GM18505 (cell line): ENCODE measurements around the gene BSCL2.
"Not testable (repeated sequence)": the region's sequence is repeated elsewhere in the genome, so short reads cannot be mapped to it uniquely, and the experiment has no call there.

Experiments used
- ATAC-seq: cut with Tn5 transposase; IDR thresholded peaks from one replicate; pipeline ENCODE4 v1.9.1; 2021; ENCODE audit not compliant: unreplicated experiment
- POLR2A ChIP-seq: IDR thresholded peaks from 4 replicates; pipeline ENCODE4 v1.6.1; 2011; ENCODE audit warnings: borderline replicate concordance; ENCODE audit not compliant: insufficient read depth, insufficient read length; ENCODE audit errors: extremely low read depth

BSCL2 gene

DNA sequence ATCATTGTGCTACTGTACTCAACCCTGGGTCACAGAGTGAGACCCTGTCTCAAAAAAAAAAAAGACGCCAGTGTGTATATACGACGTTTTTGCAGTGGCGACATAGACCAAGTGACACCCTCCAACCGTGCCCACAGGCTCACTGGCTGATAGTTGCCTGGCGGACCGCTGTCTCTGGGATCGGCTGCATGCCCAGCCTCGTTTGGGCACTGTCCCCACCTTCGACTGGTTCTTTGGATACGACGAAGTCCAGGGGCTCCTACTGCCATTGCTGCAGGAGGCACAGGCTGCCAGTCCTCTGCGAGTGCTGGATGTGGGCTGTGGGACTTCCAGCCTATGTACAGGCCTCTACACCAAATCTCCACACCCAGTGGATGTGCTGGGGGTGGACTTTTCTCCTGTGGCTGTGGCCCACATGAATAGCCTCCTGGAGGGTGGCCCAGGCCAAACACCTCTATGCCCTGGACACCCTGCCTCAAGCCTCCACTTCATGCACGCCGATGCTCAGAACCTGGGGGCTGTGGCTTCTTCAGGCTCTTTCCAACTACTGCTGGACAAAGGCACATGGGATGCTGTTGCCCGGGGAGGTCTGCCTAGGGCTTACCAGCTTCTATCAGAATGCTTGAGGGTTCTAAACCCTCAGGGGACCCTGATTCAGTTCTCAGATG is 40.8 kb downstream of the BSCL2 start:
- TF ChIP-seq POLR2A = peak; percentile 51
- no peak for ATAC-seq

DNA sequence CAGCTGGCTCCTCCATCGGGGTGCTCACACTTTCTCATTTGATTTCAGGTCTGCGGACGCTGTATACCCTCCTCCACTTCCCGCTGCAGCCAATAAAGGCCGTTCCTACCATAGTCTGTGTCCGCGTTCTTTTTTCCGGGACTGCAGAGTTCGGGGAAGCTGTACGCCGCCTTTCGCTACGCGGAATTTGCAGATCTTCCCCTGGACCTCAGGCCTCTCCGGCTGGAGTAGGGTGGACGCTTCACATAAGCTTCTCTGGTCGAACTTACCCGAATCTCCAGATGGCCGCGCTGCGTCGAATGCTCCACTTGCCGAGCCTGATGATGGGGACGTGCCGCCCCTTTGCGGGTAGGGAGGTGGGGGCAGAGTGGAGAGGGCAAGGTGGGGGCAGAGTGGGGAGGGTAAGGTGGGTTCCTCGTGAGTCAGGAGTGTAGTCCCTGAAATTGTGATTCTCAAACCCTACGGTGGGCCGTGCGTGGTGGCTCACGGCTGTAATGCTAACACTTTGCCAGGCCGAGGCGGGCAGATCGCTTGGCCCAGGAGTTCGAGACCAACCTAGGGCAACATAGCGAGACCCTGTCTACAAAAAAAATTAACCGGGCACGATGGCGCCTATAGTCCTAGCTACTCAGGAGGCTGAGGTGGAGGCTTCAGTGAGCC is 41.5 kb downstream of the BSCL2 start:
- peak; percentile 9 for ATAC-seq
- TF ChIP-seq POLR2A = no peak

DNA sequence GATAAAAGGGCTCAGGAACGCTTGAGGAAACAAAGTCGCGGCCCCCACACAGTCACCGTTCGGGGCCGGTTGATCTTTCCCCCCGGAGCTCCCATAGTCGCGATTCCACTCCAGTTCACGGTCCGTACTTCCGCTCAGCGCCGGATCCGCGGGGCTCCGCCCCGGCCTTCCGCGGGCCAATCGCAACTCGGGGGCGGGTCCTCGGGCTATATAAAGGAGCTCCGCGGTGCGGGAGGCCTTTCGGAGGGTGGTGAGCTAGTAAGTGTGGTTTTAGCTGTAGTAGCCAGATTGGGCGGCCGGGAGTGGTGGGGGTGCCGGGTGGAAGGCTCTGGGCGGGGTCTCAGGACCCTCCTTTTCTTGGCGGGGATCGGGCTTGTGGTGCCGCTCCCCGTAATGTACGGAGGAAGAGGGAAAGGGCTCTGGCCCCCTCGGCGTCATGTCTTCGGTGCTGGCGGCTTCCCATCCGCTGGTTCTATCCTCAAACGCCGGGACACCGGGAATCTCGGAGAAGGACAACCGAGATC is 42.1 kb downstream of the BSCL2 start, which contains the start of the genes C11orf98 and CSKMT:
Gene C11orf98, minus strand, starts transcription at position 136 of the 524 bp plus-strand sequence. Its CDS starts 41 bp downstream, at position 95.
Gene CSKMT, plus strand, starts transcription at position 238 of the 524 bp plus-strand sequence. CDS start 568 bp downstream, outside the sequence.
- peak; percentile 100 for TF ChIP-seq POLR2A
- ATAC-seq = peak; percentile 76

DNA sequence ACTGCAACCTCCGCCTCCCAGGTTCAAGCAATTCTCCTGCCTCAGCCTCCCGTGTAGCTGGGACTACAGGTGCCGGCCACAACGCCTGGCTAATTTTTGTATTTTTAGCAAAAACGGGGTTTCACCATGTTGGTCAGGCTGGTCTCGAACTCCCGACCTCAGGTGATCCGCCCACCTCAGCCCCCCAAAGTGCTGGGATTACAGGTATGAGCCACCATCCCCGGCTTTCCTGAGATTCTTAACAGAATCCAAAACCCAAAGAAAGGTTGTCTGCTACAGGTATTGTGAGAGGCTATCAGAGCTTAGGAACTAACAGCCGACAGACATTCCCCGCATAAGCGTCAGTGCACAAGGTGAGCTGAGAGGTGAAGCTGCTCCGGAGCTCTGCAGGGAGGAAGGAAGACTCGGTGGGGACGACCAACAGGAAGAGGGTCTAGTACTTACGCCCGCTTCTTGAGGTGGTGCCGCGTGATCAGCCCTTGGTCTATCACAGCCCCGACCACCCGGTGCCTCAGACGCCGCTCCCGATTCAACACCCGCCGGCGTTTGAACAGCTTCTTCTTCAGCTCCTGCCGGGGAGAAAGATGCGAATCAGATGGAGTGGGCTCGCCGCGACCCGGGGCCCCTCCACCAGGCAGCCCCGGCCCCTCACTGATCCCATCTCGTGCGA is 42.7 kb downstream of the BSCL2 start:
- no peak for TF ChIP-seq POLR2A
- peak; percentile 12 for ATAC-seq

DNA sequence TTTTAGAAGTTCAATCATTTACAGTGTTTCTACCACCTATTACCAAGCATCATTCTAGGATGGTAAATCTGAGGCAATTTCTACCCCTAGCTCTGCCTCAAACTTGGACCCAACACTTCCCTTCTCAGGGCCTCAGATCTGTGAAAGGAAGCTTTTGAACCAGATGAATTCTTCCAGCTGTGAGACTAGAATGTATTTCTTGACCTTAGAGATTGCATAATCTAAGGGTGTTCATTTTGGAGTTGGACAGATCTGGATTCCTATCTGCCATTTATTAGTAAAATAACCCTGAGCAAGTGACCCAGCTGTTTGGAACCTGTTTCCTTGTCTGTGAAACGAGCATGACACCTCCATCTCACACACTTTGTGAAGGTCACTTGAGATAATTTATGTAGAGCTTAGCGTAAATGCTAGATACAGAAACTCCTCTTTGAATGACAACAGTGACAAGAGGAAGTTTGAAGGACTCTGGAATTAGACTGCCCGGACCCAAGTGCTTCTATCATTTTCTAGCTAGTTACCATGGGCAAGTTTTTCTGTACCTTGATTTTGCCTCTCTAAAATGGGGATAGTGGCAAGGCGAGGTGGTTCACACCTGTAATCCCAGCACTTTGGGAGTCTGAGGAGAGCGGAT is 50.3 kb downstream of the BSCL2 start:
- TF ChIP-seq POLR2A = no peak
- no peak for ATAC-seq

DNA sequence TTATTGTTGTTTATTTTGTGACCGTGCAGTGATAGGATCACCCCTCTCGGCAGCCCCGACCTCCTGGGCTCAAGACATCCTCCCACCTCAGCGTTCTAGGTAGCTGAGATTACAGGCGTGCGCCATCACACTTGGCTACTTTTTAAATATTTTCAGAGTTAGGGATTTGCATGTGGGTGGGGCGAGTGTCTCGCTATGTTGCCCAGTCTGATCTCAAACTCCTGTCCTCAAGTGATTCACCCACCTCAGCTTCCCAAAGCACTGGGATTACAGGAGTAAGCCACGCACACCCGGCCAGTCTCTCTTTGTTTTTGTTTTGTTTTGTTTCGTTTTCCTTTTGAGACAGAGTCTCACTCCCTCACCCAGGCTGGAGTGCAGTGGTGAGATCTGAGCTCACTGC is 52.9 kb downstream of the BSCL2 start:
- ATAC-seq = no peak
- TF ChIP-seq POLR2A = no peak

DNA sequence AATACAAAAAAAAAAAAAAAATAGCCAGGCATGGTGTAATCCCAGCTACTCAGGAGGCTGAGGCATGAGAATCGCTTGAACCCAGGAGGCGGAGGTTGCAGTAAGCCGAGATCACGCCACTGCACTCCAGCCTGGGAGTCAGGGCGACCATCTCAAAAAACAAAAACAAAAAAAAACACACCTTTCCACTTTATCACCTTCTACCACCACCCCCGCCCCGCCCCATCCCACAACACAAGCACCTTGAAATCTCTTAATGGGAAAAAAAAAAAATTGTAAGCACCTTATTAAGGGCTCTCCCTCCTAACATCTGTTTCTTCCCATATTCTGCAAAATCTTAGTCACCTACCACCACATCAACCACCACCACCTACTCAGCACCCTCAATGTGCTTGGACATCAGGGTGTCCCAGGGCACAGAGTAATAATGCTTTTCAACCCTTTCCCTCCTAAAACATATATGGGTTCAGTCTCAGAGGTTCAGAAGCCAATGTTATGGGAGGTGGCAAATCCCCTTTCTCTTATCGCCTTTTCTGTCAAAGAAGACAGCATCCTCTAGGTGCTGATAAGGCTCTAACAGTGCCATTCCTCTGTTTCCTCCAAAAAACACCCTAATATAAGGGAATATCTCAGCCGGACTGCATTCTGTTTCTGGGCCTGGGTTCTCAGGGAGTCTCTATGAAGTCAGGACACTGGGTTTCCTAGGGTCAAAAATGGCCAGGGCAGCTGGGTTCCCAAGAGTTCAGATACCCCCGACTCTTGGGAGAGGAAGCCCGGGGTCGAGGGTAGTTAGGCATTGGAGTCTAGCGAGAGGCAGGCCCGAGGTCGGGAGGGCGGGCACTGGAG is 54.8 kb downstream of the BSCL2 start:
- ATAC-seq = no peak

DNA sequence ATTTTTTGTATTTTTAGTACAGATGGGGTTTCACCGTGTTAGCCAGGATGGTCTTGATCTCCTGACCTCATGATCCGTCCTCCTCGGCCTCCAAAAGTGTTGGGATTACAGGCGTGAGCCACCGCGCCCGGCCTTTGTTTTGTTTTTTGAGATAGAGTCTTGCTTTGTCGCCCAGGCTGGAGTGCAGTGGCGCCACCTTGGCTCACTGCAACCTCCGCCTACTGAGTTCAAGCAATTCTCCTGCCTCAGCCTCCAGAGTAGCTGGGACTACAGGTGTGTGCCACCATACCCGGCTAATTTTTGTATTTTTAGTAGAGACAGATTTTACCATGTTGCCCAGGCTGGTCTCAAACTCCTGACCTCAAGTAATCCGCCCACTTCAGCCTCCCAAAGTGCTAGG is 56.9 kb downstream of the BSCL2 start:
- not testable (repeated sequence) for ATAC-seq

More for the DNA sequence above, 54.8 kb downstream of the BSCL2 start:
- TF ChIP-seq POLR2A = no peak

DNA sequence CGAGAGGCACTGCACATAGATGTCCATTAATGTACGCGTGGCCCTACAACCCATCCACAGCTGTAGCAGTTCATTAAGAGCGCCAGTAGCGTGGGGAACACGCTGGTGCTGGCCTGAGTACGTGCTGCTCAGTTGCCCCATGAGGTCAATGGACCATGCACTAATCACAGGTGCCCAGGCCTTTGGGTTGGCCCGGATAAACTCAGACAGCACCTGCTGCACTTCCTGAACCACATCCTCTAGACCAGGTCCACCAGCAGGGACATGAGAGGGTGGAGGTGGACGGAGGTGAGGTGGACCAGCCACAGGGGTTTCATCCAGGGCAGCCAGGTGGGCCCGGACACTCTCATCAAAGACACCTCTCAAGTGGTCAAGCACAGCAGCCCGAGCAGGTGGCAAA is 57.7 kb downstream of the BSCL2 start:
- ATAC-seq = no peak
- no peak for TF ChIP-seq POLR2A

DNA sequence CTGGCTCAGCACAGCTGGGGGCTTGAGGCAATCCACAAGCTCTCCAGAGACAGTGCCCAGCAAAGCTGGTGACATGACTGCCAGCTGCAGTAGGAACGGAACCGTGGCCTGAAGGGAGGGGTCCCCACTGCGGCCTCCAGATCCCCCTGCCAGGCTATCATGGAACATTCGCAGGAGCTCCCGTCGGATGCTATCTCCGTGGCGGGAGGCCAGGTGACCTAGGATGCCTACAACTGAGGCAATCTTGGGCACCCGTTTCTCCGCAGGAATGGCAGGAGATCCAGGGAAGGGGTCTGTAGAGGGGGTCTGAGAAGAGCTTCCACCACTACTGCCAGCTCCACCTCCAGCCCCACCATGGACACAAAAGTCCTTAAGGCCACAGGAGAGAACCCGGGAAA is 58.3 kb downstream of the BSCL2 start:
- ATAC-seq = no peak
- no peak for TF ChIP-seq POLR2A

DNA sequence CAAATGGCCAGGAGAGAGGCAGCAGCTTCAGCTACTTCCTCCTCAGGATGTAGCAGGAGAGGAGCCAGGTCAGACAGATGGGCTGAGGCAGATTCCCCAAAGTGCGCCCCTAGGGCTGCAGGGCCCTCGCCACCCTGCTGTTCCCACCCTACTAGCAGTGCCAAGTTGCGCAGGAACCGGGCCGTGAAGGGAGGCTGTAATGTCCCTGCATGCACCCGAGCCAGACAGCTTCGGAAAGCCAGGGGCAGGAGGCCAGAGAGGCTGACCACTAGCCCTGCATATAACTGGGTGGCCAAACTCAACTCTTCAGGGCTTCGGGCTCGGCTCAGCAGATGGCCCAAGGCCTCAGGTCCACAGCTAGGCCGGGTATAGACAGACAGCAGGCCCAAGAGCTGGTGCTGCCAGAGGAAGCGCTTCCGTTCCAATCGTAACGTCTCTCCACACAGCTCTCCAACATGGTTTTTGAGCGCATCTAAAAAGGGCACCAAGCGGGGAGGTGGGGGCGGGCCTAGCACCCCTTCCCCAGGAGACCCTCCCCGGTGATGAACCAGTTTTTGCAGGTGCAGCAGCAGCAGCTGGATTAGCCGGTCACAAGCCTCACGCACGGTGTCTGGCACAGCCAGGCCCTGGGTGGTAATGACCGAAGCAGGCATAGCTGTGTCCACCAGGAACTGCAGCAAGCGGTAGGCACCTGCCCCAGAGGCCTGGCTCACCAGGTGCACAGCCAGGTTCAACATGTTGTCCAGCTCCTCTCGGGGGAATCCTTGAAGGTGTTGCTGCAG is 58.8 kb downstream of the BSCL2 start:
- no peak for TF ChIP-seq POLR2A
- ATAC-seq = no peak

DNA sequence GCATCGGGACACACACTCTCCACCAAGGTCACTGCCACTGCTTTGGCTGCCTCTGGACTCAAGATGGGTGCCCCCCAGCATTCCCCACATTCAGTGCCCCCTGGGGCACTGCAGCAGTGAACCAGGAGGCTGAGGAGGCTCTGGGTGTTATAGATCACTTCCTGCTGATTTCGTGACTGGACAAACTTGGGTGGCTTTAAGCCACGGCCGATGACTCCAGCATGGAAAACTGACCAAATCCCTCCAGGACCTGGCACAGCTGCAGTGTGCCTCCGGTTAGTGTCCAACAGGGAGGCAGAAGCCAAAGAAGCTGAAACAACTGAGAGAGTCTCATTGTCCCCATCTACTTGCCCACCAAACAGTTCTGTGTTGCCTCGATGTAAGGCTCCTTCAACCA is 59.6 kb downstream of the BSCL2 start:
- ATAC-seq = no peak

More for the DNA sequence above, 59.6 kb downstream of the BSCL2 start:
- TF ChIP-seq POLR2A = no peak
